H9 (cell line): ENCODE data around the gene SULF2. TPM values are rescaled to one million over a fixed set of nuclear protein-coding genes. Genes with fewer than 3 reads are reported as not detected.

Experiments
- DNase-seq: peaks from one replicate; pipeline ENCODE4 v3.0.0-alpha.2; 2017
- H2AFZ ChIP-seq: one replicate; pipeline ENCODE4 v1.6.1; 2013; ENCODE audit warnings: mild to moderate bottlenecking, low read length, control low read depth, moderate library complexity
- H2AK5ac ChIP-seq: 2 replicates; pipeline ENCODE4 v1.6.1; 2013; ENCODE audit warnings: low read length, control low read depth, mixed read lengths; ENCODE audit not compliant: insufficient read length
- H2BK120ac ChIP-seq: one replicate; pipeline ENCODE4 v1.6.1; 2013; ENCODE audit warnings: low read depth, mild to moderate bottlenecking, low read length, control low read depth, inconsistent platforms; ENCODE audit not compliant: poor library complexity, severe bottlenecking
- H2BK12ac ChIP-seq: 2 replicates; pipeline ENCODE4 v1.6.1; 2013; ENCODE audit warnings: low read length, control low read depth, mixed read lengths, low read depth; ENCODE audit not compliant: insufficient read length
- H2BK15ac ChIP-seq: 2 replicates; pipeline ENCODE4 v1.6.1; 2013; ENCODE audit warnings: low read depth, low read length, control low read depth
- H2BK20ac ChIP-seq: one replicate; pipeline ENCODE4 v1.6.1; 2013; ENCODE audit warnings: low read depth, mild to moderate bottlenecking, low read length, control low read depth, inconsistent platforms; ENCODE audit not compliant: poor library complexity, severe bottlenecking
- H2BK5ac ChIP-seq: 2 replicates; pipeline ENCODE4 v1.6.1; 2013; ENCODE audit warnings: low read length, control low read depth, mixed read lengths; ENCODE audit not compliant: insufficient read length
- H3K14ac ChIP-seq: 2 replicates; pipeline ENCODE4 v1.6.1; 2013; ENCODE audit warnings: low read length, control low read depth; ENCODE audit not compliant: insufficient read depth
- H3K18ac ChIP-seq: 2 replicates; pipeline ENCODE4 v1.6.1; 2013; ENCODE audit warnings: low read depth, mild to moderate bottlenecking, mixed read lengths, low read length, control low read depth; ENCODE audit not compliant: insufficient read length
- H3K23ac ChIP-seq: 2 replicates; pipeline ENCODE4 v1.6.1; 2013; ENCODE audit warnings: low read length, control low read depth, mixed read lengths, low read depth; ENCODE audit not compliant: insufficient read length
- H3K23me2 ChIP-seq: 2 replicates; pipeline ENCODE4 v1.6.1; 2013; ENCODE audit warnings: low read depth, mild to moderate bottlenecking, mixed read lengths, low read length, control low read depth; ENCODE audit not compliant: insufficient read length, poor library complexity, severe bottlenecking
- H3K27ac ChIP-seq: 2 replicates; pipeline ENCODE4 v1.5.1; 2013; ENCODE audit warnings: low read length, control low read depth, mixed read lengths, low read depth; ENCODE audit not compliant: insufficient read length
- H3K27me3 ChIP-seq: 2 replicates; pipeline ENCODE4 v1.6.1; 2013; ENCODE audit warnings: low read length, control low read depth, inconsistent platforms; ENCODE audit not compliant: insufficient read depth
- H3K4ac ChIP-seq: 2 replicates; pipeline ENCODE4 v1.6.1; 2013; ENCODE audit warnings: low read depth, mild to moderate bottlenecking, control low read depth, inconsistent platforms, low read length, moderate library complexity
- H3K4me1 ChIP-seq: 2 replicates; pipeline ENCODE4 v1.6.1; 2013; ENCODE audit warnings: low read length, control low read depth, inconsistent platforms; ENCODE audit not compliant: insufficient read depth
- H3K4me2 ChIP-seq: 2 replicates; pipeline ENCODE4 v1.6.1; 2013; ENCODE audit warnings: low read length, control low read depth, mixed read lengths; ENCODE audit not compliant: insufficient read length, insufficient read depth
- H3K56ac ChIP-seq: 2 replicates; pipeline ENCODE4 v1.6.1; 2013; ENCODE audit warnings: low read depth, mild to moderate bottlenecking, mixed read lengths, low read length, control low read depth; ENCODE audit not compliant: insufficient read length
- H3K79me1 ChIP-seq: 2 replicates; pipeline ENCODE4 v1.6.1; 2013; ENCODE audit warnings: low read depth, mild to moderate bottlenecking, moderate library complexity, low read length, control low read depth, inconsistent platforms; ENCODE audit not compliant: insufficient read depth, poor library complexity, severe bottlenecking
- H3K79me2 ChIP-seq: 2 replicates; pipeline ENCODE4 v1.6.1; 2013; ENCODE audit warnings: low read length, control low read depth, inconsistent platforms; ENCODE audit not compliant: insufficient read depth
- H3K9ac ChIP-seq: 2 replicates; pipeline ENCODE4 v1.6.1; 2013; ENCODE audit warnings: low read length, control low read depth, mixed read lengths; ENCODE audit not compliant: insufficient read length; ENCODE audit errors: extremely low read depth
- H3K9me3 ChIP-seq: one replicate; pipeline ENCODE4 v1.6.1; 2013; ENCODE audit warnings: low read depth, low read length, inconsistent platforms; ENCODE audit not compliant: control insufficient read depth
- H3T11ph ChIP-seq: one replicate; pipeline ENCODE4 v1.6.1; 2013; ENCODE audit warnings: mild to moderate bottlenecking, low read length, control low read depth, inconsistent platforms
- H4K20me1 ChIP-seq: one replicate; pipeline ENCODE4 v1.6.1; 2013; ENCODE audit not compliant: control insufficient read depth, insufficient read length, insufficient read depth
- H4K5ac ChIP-seq: 2 replicates; pipeline ENCODE4 v1.6.1; 2013; ENCODE audit warnings: low read depth, mild to moderate bottlenecking, mixed read lengths, low read length, control low read depth; ENCODE audit not compliant: insufficient read length
- H4K8ac ChIP-seq: replicated peaks from 2 replicates; pipeline ENCODE4 v1.6.1; 2013; ENCODE audit warnings: low read length, control low read depth, mixed read lengths, low read depth; ENCODE audit not compliant: insufficient read length
- H4K91ac ChIP-seq: 2 replicates; pipeline ENCODE4 v1.6.1; 2013; ENCODE audit warnings: low read depth, mild to moderate bottlenecking, moderate library complexity, mixed read lengths, low read length, control low read depth; ENCODE audit not compliant: insufficient read length
- H3K27ac Mint-ChIP-seq, 3 experiments: 2 replicates in 2 of 3; 3 replicates in 1 of 3; pipeline ENCODE4 v1.8.0; 2020 to 2021; ENCODE audit warnings: mixed read lengths in 3 of 3, mild to moderate bottlenecking in 1 of 3, moderate library complexity in 1 of 3
- H3K27me3 Mint-ChIP-seq: 2 replicates; pipeline ENCODE4 v1.8.0; 2021; ENCODE audit warnings: low read depth, mild to moderate bottlenecking, moderate library complexity, mixed read lengths
- H3K36me3 Mint-ChIP-seq, 3 experiments: 2 replicates in 2 of 3; 3 replicates in 1 of 3; pipeline ENCODE4 v1.8.0; 2020 to 2021; ENCODE audit warnings: low read depth in 3 of 3, mixed read lengths in 3 of 3; ENCODE audit not compliant: insufficient read depth in 1 of 3
- H3K4me1 Mint-ChIP-seq, 2 experiments: 2 replicates each; pipeline ENCODE4 v1.8.0; 2020; ENCODE audit warnings: mixed read lengths in 2 of 2
- H3K4me3 Mint-ChIP-seq, 2 experiments: 2 replicates in 1 of 2; 3 replicates in 1 of 2; pipeline ENCODE4 v1.8.0; 2020 to 2021; ENCODE audit warnings: mild to moderate bottlenecking in 2 of 2, mixed read lengths in 2 of 2, moderate library complexity in 1 of 2
- H3K9me3 Mint-ChIP-seq, 2 experiments: 2 replicates in 1 of 2; 3 replicates in 1 of 2; pipeline ENCODE4 v1.8.0; 2020; ENCODE audit warnings: mild to moderate bottlenecking in 2 of 2, mixed read lengths in 2 of 2, moderate library complexity in 1 of 2
- CTCF ChIP-seq: fragments of 200-600 bp; sonication (generic); conservative IDR thresholded peaks from 3 replicates; pipeline ENCODE4 v1.8.0; 2021; ENCODE audit warnings: antibody characterized with exemption, mild to moderate bottlenecking
- WGBS: extraction: QIAGEN DNeasy Blood & Tissue Kit; methylation state at CpG from one replicate; pipeline ENCODE4 v1.1.7; 2013; ENCODE audit warnings: missing lambda C conversion rate, low lambda C conversion rate, mixed read lengths; ENCODE audit not compliant: insufficient read length; ENCODE audit errors: extremely low coverage; 5-methylcytosine and 5-hydroxymethylcytosine counted together
- total RNA-seq: library from RNA; stranded (reverse); gene quantifications from 2 replicates; pipeline ENCODE4 v1.2.1, GENCODE V29; 2021

The SULF2 gene
- total RNA-seq, 1 experiment from 2014 or later: 31.2 TPM

GRCh38 chr20:47689731-47690130, 95.5 kb downstream of the SULF2 start:
- no peak overlapping the region for H4K5ac ChIP-seq
- no peak overlapping the region for H3K56ac ChIP-seq
- Mint-ChIP-seq H3K27me3 (no peaks in the 10 kb centered on the region), H3K27ac (no peak overlapping the region; a peak in 1 of 7 replicates), H3K4me3 (no peak overlapping the region), H3K9me3 (no peaks in the 10 kb centered on the region; a peak in 1 of 5 replicates), H3K4me1 (peaks cover 34% of the 10 kb centered on the region in 2 experiments), H3K36me3 (peaks cover 0 to 6% (median 0%) of the 10 kb centered on the region in 3 experiments; a peak in 2 of 7 replicates)
- H2AK5ac ChIP-seq: no peak overlapping the region
- no peaks in the 10 kb centered on the region for H4K20me1 ChIP-seq
- H3K18ac ChIP-seq: no peak overlapping the region
- H2BK20ac ChIP-seq: no peak overlapping the region
- H3K79me1 ChIP-seq: no peaks in the 10 kb centered on the region
- no peak overlapping the region for H3K4me2 ChIP-seq
- no peaks in the 10 kb centered on the region for H3K27me3 ChIP-seq
- H2BK120ac ChIP-seq: no peak overlapping the region
- H4K8ac ChIP-seq: no peak overlapping the region
- no peak overlapping the region for H4K91ac ChIP-seq
- DNase-seq: no peak
- no peak overlapping the region for H2BK12ac ChIP-seq
- H3K4ac ChIP-seq: no peak overlapping the region
- no peak overlapping the region for H3K23ac ChIP-seq
- H3K9me3 ChIP-seq: peaks cover 8% of the 10 kb centered on the region
- H3K27ac ChIP-seq: no peak overlapping the region
- no peak overlapping the region for H2BK15ac ChIP-seq
- H3K4me1 ChIP-seq: no peaks in the 10 kb centered on the region
- no peaks in the 10 kb centered on the region for H3K79me2 ChIP-seq
- no peak for TF ChIP-seq CTCF
- H3K14ac ChIP-seq: no peak overlapping the region
- no peak overlapping the region for H2BK5ac ChIP-seq
- no CpG with 5 or more reads among the region's 1 CpG for WGBS
- no peak overlapping the region for H2AFZ ChIP-seq
- no peak overlapping the region for H3T11ph ChIP-seq
- no peak overlapping the region for H3K9ac ChIP-seq
- no peaks in the 10 kb centered on the region for H3K23me2 ChIP-seq
